Fibroblast of lung (primary cell): Measurements from ENCODE around the gene UBXN11. TPM values are rescaled to one million over a fixed set of nuclear protein-coding genes. Genes with fewer than 3 reads are reported as not detected.

Experiments
- DNase-seq, 2 donors: peaks; one replicate each; pipeline versions ENCODE4 v3.0.0 to v3.0.0-alpha.2; 2010; ENCODE audit warnings: low read depth in 2 of 2
- H2AFZ ChIP-seq: 2 replicates; pipeline ENCODE4 v1.5.1; 2012; ENCODE audit warnings: low read length, control low read depth, inconsistent platforms
- H3K27ac ChIP-seq: 2 replicates; pipeline ENCODE4 v1.5.1; 2011; ENCODE audit warnings: low read length, control low read depth; ENCODE audit not compliant: insufficient read depth
- H3K27me3 ChIP-seq: 2 replicates; pipeline ENCODE4 v1.5.1; 2011; ENCODE audit warnings: mild to moderate bottlenecking, low read length; ENCODE audit not compliant: control insufficient read depth, insufficient read depth
- H3K36me3 ChIP-seq: 2 replicates; pipeline ENCODE4 v1.5.1; 2011; ENCODE audit warnings: low read length; ENCODE audit not compliant: control insufficient read depth, insufficient read depth
- H3K4me1 ChIP-seq: 2 replicates; pipeline ENCODE4 v1.5.1; 2011; ENCODE audit warnings: low read length; ENCODE audit not compliant: control insufficient read depth, insufficient read depth; ENCODE audit errors: extremely low read depth
- H3K4me2 ChIP-seq: 2 replicates; pipeline ENCODE4 v1.5.1; 2011; ENCODE audit warnings: low read length, control low read depth; ENCODE audit not compliant: insufficient read depth; ENCODE audit errors: extremely low read depth
- H3K4me3 ChIP-seq, 4 experiments: fragments of 200-600 bp in 1 of 4; sonication (generic) in 1 of 4; replicated peaks in 1 of 4; 2 replicates each; pipeline ENCODE4 v1.5.1; 2011 to 2016; ENCODE audit warnings: low read length in 4 of 4, low read depth in 3 of 4, mild to moderate bottlenecking in 3 of 4, control low read depth in 2 of 4, inconsistent platforms in 1 of 4, mixed read lengths in 1 of 4; ENCODE audit not compliant: insufficient read depth in 1 of 4; ENCODE audit errors: control extremely low read depth in 1 of 4
- H3K79me2 ChIP-seq: 2 replicates; pipeline ENCODE4 v1.5.1; 2012; ENCODE audit warnings: mild to moderate bottlenecking, low read length, inconsistent platforms; ENCODE audit not compliant: control insufficient read depth, insufficient read depth
- H3K9ac ChIP-seq: 2 replicates; pipeline ENCODE4 v1.5.1; 2011; ENCODE audit warnings: mild to moderate bottlenecking, low read length, control low read depth; ENCODE audit not compliant: insufficient read depth
- H3K9me3 ChIP-seq: 2 replicates; pipeline ENCODE4 v1.5.1; 2012; ENCODE audit warnings: low read depth, low read length; ENCODE audit not compliant: control insufficient read depth, insufficient read depth
- H4K20me1 ChIP-seq: 2 replicates; pipeline ENCODE4 v1.5.1; 2011; ENCODE audit warnings: low read length; ENCODE audit not compliant: control insufficient read depth, insufficient read depth; ENCODE audit errors: extremely low read depth
- CTCF ChIP-seq, 2 donors: IDR thresholded peaks in 1 of 2; conservative IDR thresholded peaks in 1 of 2; 1 replicate in 1 of 2; 2 replicates in 1 of 2; pipeline ENCODE4 v1.5.1; 2011 to 2012; ENCODE audit warnings: low read length in 2 of 2, control low read depth in 1 of 2, inconsistent platforms in 1 of 2, low read depth in 1 of 2, mild to moderate bottlenecking in 1 of 2
- EZH2 ChIP-seq: IDR thresholded peaks from 2 replicates; pipeline ENCODE4 v1.5.1; 2012; ENCODE audit warnings: low read length, control low read depth, mild to moderate bottlenecking; ENCODE audit errors: missing control alignments
- polyA plus RNA-seq, 2 donors: library from polyadenylated mRNA; depleted of rRNA in 1 of 2; stranded (reverse) in 1 of 2; unstranded in 1 of 2; fragments of >200 nt; gene quantifications; 2 replicates each; pipeline ENCODE4 v1.2.1, GENCODE V29; 2011 to 2012; ENCODE audit warnings: missing spikeins in 1 of 2
- total RNA-seq: library from RNA; depleted of rRNA; stranded (reverse); fragments of >200 nt; gene quantifications from 2 replicates; pipeline ENCODE4 v1.2.1, GENCODE V29; 2014

The UBXN11 gene
- total and polyA plus RNA-seq, 2 donors (not counting 1 experiment from before 2014, with no cell fraction given) = 3.5 to 7.1 TPM

- no peak for TF ChIP-seq CTCF (conservative IDR thresholded peaks at IDR 0.05 in 1 of 2, IDR thresholded peaks at IDR 0.05 in 1 of 2; ENCODE audit: low read depth in 1 of 2, low read length in 2 of 2)
- no peak for TF ChIP-seq EZH2
- peak overlapping the region; percentile 9 for H3K27ac ChIP-seq
- no peaks in the 10 kb centered on the region for H3K27me3 ChIP-seq
- H3K4me1 ChIP-seq = peaks cover 66% of the 10 kb centered on the region
- H4K20me1 ChIP-seq = no peaks in the 10 kb centered on the region
- no peak overlapping the region for H3K9ac ChIP-seq
- H3K79me2 ChIP-seq = peaks cover 39% of the 10 kb centered on the region
- no peak overlapping the region for H2AFZ ChIP-seq
- no peak for DNase-seq
- peaks cover 16% of the 10 kb centered on the region for H3K36me3 ChIP-seq
- peak overlapping the region; percentile 91 for H3K4me2 ChIP-seq
- peak overlapping the region; percentile 20 to 96 (median 71) for H3K4me3 ChIP-seq
- no peaks in the 10 kb centered on the region for H3K9me3 ChIP-seq
These were observed 25.1 kb downstream of the UBXN11 start for GRCh38 chr1:26281091-26281958.

GRCh38 chr1:26280333-26281042, 25.9 kb downstream of the UBXN11 start:
- no peak overlapping the region for H2AFZ ChIP-seq
- peak overlapping the region; percentile 91 for H3K4me2 ChIP-seq
- H3K27ac ChIP-seq = peak overlapping the region; percentile 84
- peak overlapping the region; percentile 77 for H3K9ac ChIP-seq
- no peaks in the 10 kb centered on the region for H3K9me3 ChIP-seq
- H3K27me3 ChIP-seq = no peaks in the 10 kb centered on the region
- H3K79me2 ChIP-seq = peaks cover 39% of the 10 kb centered on the region
- H4K20me1 ChIP-seq = no peaks in the 10 kb centered on the region
- TF ChIP-seq CTCF (conservative IDR thresholded peaks at IDR 0.05 in 1 of 2, IDR thresholded peaks at IDR 0.05 in 1 of 2; ENCODE audit: low read depth in 1 of 2, low read length in 2 of 2) (no peak), EZH2 (no peak)
- DNase-seq = peak in 1 of 2 donors; percentile 53
- H3K4me3 ChIP-seq = peak overlapping the region; percentile 63 to 96 (median 75)
- peaks cover 72% of the 10 kb centered on the region for H3K4me1 ChIP-seq
- H3K36me3 ChIP-seq = peaks cover 14% of the 10 kb centered on the region
